HepG2 (cell line): Measurements from ENCODE around the gene TMEM108. TPM values are rescaled to one million over a fixed set of nuclear protein-coding genes. Genes with fewer than 3 reads are reported as not detected.

Experiments
- ATAC-seq: fragments of 200-7000 bp; cut with Tn5 transposase; 3 replicates; pipeline ENCODE4 v1.9.1; 2020; ENCODE audit warnings: mild to moderate bottlenecking, moderate library complexity
- BruUV-seq: library from RNA; stranded (reverse); fragments of 400-500 nt; replicated peaks from 2 replicates; lab custom pipeline; 2021; lab: Mats Ljungman, UMichigan
- CTCF ChIA-PET: fragments of 300-600 bp; formaldehyde crosslinking; extraction: SDS; loops from one replicate; lab custom pipeline; 2021; ENCODE audit warnings: low total read pairs, inconsistent platforms, low intra/inter-chr PET ratio; lab: Yijun Ruan, JAX
- POLR2A ChIA-PET: fragments of 350-600 bp; sonication (Branson Sonifier 250); formaldehyde crosslinking; loops from one replicate; lab custom pipeline; 2020; ENCODE audit warnings: antibody characterized with exemption, inconsistent platforms; lab: Yijun Ruan, JAX
- DNase-seq: peaks from one replicate; pipeline ENCODE4 v3.0.0-alpha.2; 2015; ENCODE audit warnings: low spot score
- FAIRE-seq: peaks from 3 replicates; lab custom pipeline; 2011; peaks lifted over from hg19 to GRCh38; lab: Jason Lieb, UNC
- H2AFZ ChIP-seq: one replicate; pipeline ENCODE4 v1.6.1; 2011; ENCODE audit warnings: low read length, inconsistent platforms
- H3K27ac ChIP-seq: fragments of 300-600 bp; 3 replicates; pipeline ENCODE4 v1.8.0; 2011; ENCODE audit warnings: mixed run types, mild to moderate bottlenecking, mixed read lengths, low read length, inconsistent platforms; ENCODE audit not compliant: insufficient read depth; ENCODE audit errors: extremely low read length
- H3K27me3 ChIP-seq, 2 experiments: fragments of 200-600 bp in 1 of 2; 2 replicates in 1 of 2; 3 replicates in 1 of 2; pipeline versions ENCODE4 v1.6.0 to v1.8.0; 2011; ENCODE audit warnings: low read length in 2 of 2, mild to moderate bottlenecking in 2 of 2, moderate library complexity in 2 of 2, inconsistent platforms in 1 of 2; ENCODE audit not compliant: insufficient read depth in 2 of 2, control insufficient read depth in 1 of 2
- H3K36me3 ChIP-seq, 2 experiments: fragments of 200-600 bp in 1 of 2; replicated peaks in 1 of 2; 2 replicates in 1 of 2; 3 replicates in 1 of 2; pipeline versions ENCODE4 v1.5.1 to v1.8.0; 2011; ENCODE audit warnings: low read length in 2 of 2, inconsistent platforms in 1 of 2; ENCODE audit not compliant: insufficient read depth in 2 of 2, control insufficient read depth in 1 of 2
- H3K4me1 ChIP-seq: 2 replicates; pipeline ENCODE4 v1.5.1; 2012; ENCODE audit warnings: low read length, inconsistent platforms; ENCODE audit not compliant: insufficient read depth
- H3K4me2 ChIP-seq: 2 replicates; pipeline ENCODE4 v1.6.0; 2011; ENCODE audit warnings: low read depth, low read length, inconsistent platforms
- H3K4me3 ChIP-seq, 3 experiments: fragments of 200-600 bp in 1 of 3; sonication (generic), shearing (Covaris generic) in 1 of 3; replicated peaks in 1 of 3; 2 replicates each; pipeline ENCODE4 v1.5.1; 2011 to 2016; ENCODE audit warnings: low read length in 3 of 3, inconsistent platforms in 2 of 3, low read depth in 2 of 3, mild to moderate bottlenecking in 2 of 3, control low read depth in 1 of 3, mixed read lengths in 1 of 3; ENCODE audit not compliant: insufficient read depth in 1 of 3
- H3K79me2 ChIP-seq: one replicate; pipeline ENCODE4 v1.6.1; 2011; ENCODE audit warnings: low read length, inconsistent platforms; ENCODE audit not compliant: insufficient read depth
- H3K9ac ChIP-seq: 2 replicates; pipeline ENCODE4 v1.6.0; 2011; ENCODE audit warnings: mild to moderate bottlenecking, low read depth, low read length, inconsistent platforms; ENCODE audit not compliant: insufficient read depth
- H3K9me3 ChIP-seq: 2 replicates; pipeline ENCODE4 v1.5.1; 2012; ENCODE audit warnings: mild to moderate bottlenecking, low read length
- H4K20me1 ChIP-seq: 2 replicates; pipeline ENCODE4 v1.6.0; 2011; ENCODE audit warnings: inconsistent platforms, mild to moderate bottlenecking, low read length, moderate library complexity; ENCODE audit not compliant: insufficient read depth
- EHMT2 ChIP-seq: fragments of 200-600 bp; sonication (generic); IDR thresholded peaks from 2 replicates; pipeline ENCODE4 v1.7.0; 2017; ENCODE audit warnings: antibody characterized with exemption, low read depth, low read length, borderline replicate concordance
- FOXK1 ChIP-seq: sonication (generic); formaldehyde crosslinking; IDR thresholded peaks from 2 replicates; pipeline ENCODE4 v1.4.0; 2020; ENCODE audit warnings: low read depth, missing genetic modification reagents, borderline replicate concordance
- HOXA7 ChIP-seq: sonication (generic); formaldehyde crosslinking; IDR thresholded peaks from 2 replicates; pipeline ENCODE4 v1.8.1; 2022; ENCODE audit warnings: mild to moderate bottlenecking, missing genetic modification reagents, moderate library complexity
- ISL2 ChIP-seq: sonication (generic); formaldehyde crosslinking; IDR thresholded peaks from 2 replicates; pipeline ENCODE4 v1.5.0; 2020; ENCODE audit warnings: missing genetic modification reagents
- ONECUT2 ChIP-seq: sonication (generic); formaldehyde crosslinking; IDR thresholded peaks from 2 replicates; pipeline ENCODE4 v1.4.0; 2020; ENCODE audit warnings: missing genetic modification reagents
- PRPF4 ChIP-seq: fragments of 200-400 bp; formaldehyde crosslinking; IDR thresholded peaks from 2 replicates; pipeline ENCODE4 v1.6.1; 2016; ENCODE audit warnings: low read length, low read depth; ENCODE audit not compliant: poor library complexity, severe bottlenecking
- STAT5B ChIP-seq: sonication (generic); formaldehyde crosslinking; IDR thresholded peaks from 2 replicates; pipeline ENCODE4 v1.4.0; 2020; ENCODE audit warnings: missing genetic modification reagents
- TIGD3 ChIP-seq: sonication (generic); formaldehyde crosslinking; IDR thresholded peaks from 2 replicates; pipeline ENCODE4 v1.5.1; 2020; ENCODE audit warnings: mild to moderate bottlenecking, missing genetic modification reagents, borderline replicate concordance
- ZBTB14 ChIP-seq: sonication (generic); formaldehyde crosslinking; IDR thresholded peaks from 2 replicates; pipeline ENCODE4 v1.4.0; 2020; ENCODE audit warnings: missing genetic modification reagents
- ZNF33A ChIP-seq: sonication (generic); formaldehyde crosslinking; IDR thresholded peaks from 2 replicates; pipeline ENCODE4 v1.5.1; 2020; ENCODE audit warnings: missing genetic modification reagents, mild to moderate bottlenecking, moderate library complexity, borderline replicate concordance
- ZNF530 ChIP-seq: sonication (generic); formaldehyde crosslinking; IDR thresholded peaks from 2 replicates; pipeline ENCODE4 v1.5.0; 2020; ENCODE audit warnings: low read depth, mild to moderate bottlenecking, missing genetic modification reagents
- ZNF597 ChIP-seq: sonication (generic); formaldehyde crosslinking; IDR thresholded peaks from 2 replicates; pipeline ENCODE4 v1.5.0; 2020; ENCODE audit warnings: missing genetic modification reagents
- WGBS: methylation state at CpG from one replicate; pipeline ENCODE4 v1.1.6; 2017; ENCODE audit warnings: low lambda C conversion rate; 5-methylcytosine and 5-hydroxymethylcytosine counted together
- in situ Hi-C: cut with HindIII; loops from 2 replicates; pipeline ENCODE4 v1.10.0; 2017; ENCODE audit warnings: low pct_unique_long_range_greater_than_20kb; ENCODE audit not compliant: extremely low pct_ligation_motif_present
- intact Hi-C: fragments of 100-400 bp; cut with micrococcal nuclease; formaldehyde crosslinking; loops from one replicate; pipeline ENCODE4 v1.10.0; 2022; ENCODE audit not compliant: unreplicated experiment
- polyA plus RNA-seq, 8 experiments: library from polyadenylated mRNA; depleted of rRNA in 3 of 8; stranded (reverse) in 7 of 8; unstranded in 1 of 8; fragments of >200 nt; fragmentation: Illumina TruSeq in 4 of 8; extraction: Trizol in 4 of 8; gene quantifications; 2 replicates each; pipeline versions ENCODE4 v1.2.1 to v1.2.3, GENCODE V29; 2011 to 2016; ENCODE audit warnings: low read depth in 4 of 8, missing spikeins in 1 of 8, mixed read lengths in 1 of 8; ENCODE audit not compliant: insufficient read depth in 1 of 8
- total RNA-seq, 5 experiments: library from RNA; depleted of rRNA; stranded (reverse); fragments of >200 nt; fragmentation: Illumina TruSeq; extraction: Trizol; gene quantifications; 2 replicates each; pipeline ENCODE4 v1.2.3, GENCODE V29; 2016; ENCODE audit warnings: low read depth in 1 of 5

TMEM108 gene
- total and polyA plus RNA-seq, 2 of the 13 experiments (the other 11 are each of a cell fraction or from before 2014, with no cell fraction given): not detected

- TF ChIP-seq FOXK1 (CRISPR knock-in tag) (no peak), EHMT2 (no peak), ZNF33A (CRISPR knock-in tag) (no peak), ZNF597 (CRISPR knock-in tag) (no peak), HOXA7 (no peak), PRPF4 (no peak), ISL2 (CRISPR knock-in tag) (no peak), ONECUT2 (no peak), ZNF530 (CRISPR knock-in tag) (no peak), TIGD3 (CRISPR knock-in tag) (no peak), STAT5B (CRISPR knock-in tag) (no peak), ZBTB14 (CRISPR knock-in tag) (no peak)
- CTCF ChIA-PET: no interaction called here
- 0% methylated on average over 3 of the region's 3 CpGs for WGBS
Measured at GRCh38 chr3:133121450-133121849, 83.3 kb downstream of the TMEM108 start.

More at GRCh38 chr3:133121450-133121849, 83.3 kb downstream of the TMEM108 start:
- ATAC-seq: no peak
- Histone ChIP-seq H3K79me2 (no peaks in the 10 kb centered on the region), H3K27me3 (0 out of 5 replicates have a peak, but pooled peaks cover 0 to 12% of the 10 kb centered on the region in 2 experiments), H3K4me1 (no peaks in the 10 kb centered on the region), H4K20me1 (no peaks in the 10 kb centered on the region), H3K9ac (no peak overlapping the region), H3K9me3 (no peaks in the 10 kb centered on the region), H2AFZ (no peak overlapping the region), H3K27ac (no peak overlapping the region), H3K4me2 (no peak overlapping the region), H3K36me3 (no peaks in the 10 kb centered on the region), H3K4me3 (no peak overlapping the region)
- in situ Hi-C loops (no loop called here), intact Hi-C loops (no loop called here)
- DNase-seq: no peak
- no TSS peak for BruUV-seq
- FAIRE-seq: no peak
- POLR2A ChIA-PET: no interaction called here
